WTC11 (cell line): ENCODE results near the gene CHD6. TPM values are rescaled to one million over a fixed set of nuclear protein-coding genes. Genes with fewer than 3 reads are reported as not detected.

Source experiments
- ATAC-seq: fragments of 200-7000 bp; cut with Tn5 transposase; 2 replicates; pipeline ENCODE4 v1.10.0; 2021; ENCODE audit warnings: mild to moderate bottlenecking, moderate library complexity
- CTCF ChIA-PET: fragments of 300-600 bp; sonication (Branson Sonifier 250); formaldehyde crosslinking; loops from one replicate; lab custom pipeline; 2021; ENCODE audit warnings: antibody characterized with exemption; lab: Charles Lee
- POLR2A ChIA-PET: fragments of 350-600 bp; sonication (Branson Sonifier 250); formaldehyde crosslinking; loops from one replicate; lab custom pipeline; 2021; ENCODE audit warnings: antibody characterized with exemption; lab: Charles Lee
- DNase-seq: peaks from one replicate; pipeline ENCODE4 v3.0.0; 2021; ENCODE audit warnings: low spot score
- H3K27ac Mint-ChIP-seq: 2 replicates; pipeline ENCODE4 v1.8.0; 2021; ENCODE audit warnings: mixed read lengths
- H3K27me3 Mint-ChIP-seq: 2 replicates; pipeline ENCODE4 v1.8.0; 2021; ENCODE audit warnings: low read depth, mild to moderate bottlenecking, moderate library complexity, mixed read lengths
- H3K36me3 Mint-ChIP-seq: 2 replicates; pipeline ENCODE4 v1.8.0; 2021; ENCODE audit warnings: mixed read lengths
- H3K4me1 Mint-ChIP-seq: 2 replicates; pipeline ENCODE4 v1.8.0; 2022; ENCODE audit warnings: mixed read lengths
- H3K4me3 Mint-ChIP-seq: 2 replicates; pipeline ENCODE4 v1.8.0; 2021; ENCODE audit warnings: mild to moderate bottlenecking, moderate library complexity, mixed read lengths
- H3K9me3 Mint-ChIP-seq: 2 replicates; pipeline ENCODE4 v1.8.0; 2021; ENCODE audit warnings: mixed read lengths
- CREM ChIP-seq: sonication (generic); formaldehyde crosslinking; IDR thresholded peaks from 2 replicates; pipeline ENCODE4 v1.8.1; 2022; ENCODE audit warnings: mild to moderate bottlenecking, missing genetic modification reagents, moderate library complexity
- E2F1 ChIP-seq: sonication (generic); formaldehyde crosslinking; IDR thresholded peaks from 2 replicates; pipeline ENCODE4 v1.8.0; 2022; ENCODE audit warnings: mild to moderate bottlenecking, missing genetic modification reagents
- E2F4 ChIP-seq: sonication (generic); formaldehyde crosslinking; IDR thresholded peaks from 2 replicates; pipeline ENCODE4 v1.8.1; 2022; ENCODE audit warnings: low read depth, mild to moderate bottlenecking, moderate library complexity, missing genetic modification reagents, borderline replicate concordance
- NFYB ChIP-seq: sonication (generic); formaldehyde crosslinking; conservative IDR thresholded peaks from 2 replicates; pipeline ENCODE4 v1.8.0; 2022; ENCODE audit warnings: low read depth, missing genetic modification reagents
- NR1H2 ChIP-seq: sonication (generic); formaldehyde crosslinking; IDR thresholded peaks from 2 replicates; pipeline ENCODE4 v1.9.0; 2021; ENCODE audit warnings: mild to moderate bottlenecking, moderate library complexity, missing genetic modification reagents
- PRDM15 ChIP-seq: sonication (generic); formaldehyde crosslinking; IDR thresholded peaks from 2 replicates; pipeline ENCODE4 v1.8.0; 2022; ENCODE audit warnings: missing genetic modification reagents
- SOX15 ChIP-seq: fragments of 250-450 bp; sonication (Bioruptor Pico); IDR thresholded peaks from 2 replicates; pipeline ENCODE4 v1.9.0; 2021; ENCODE audit warnings: mild to moderate bottlenecking
- USF1 ChIP-seq: sonication (generic); formaldehyde crosslinking; IDR thresholded peaks from 2 replicates; pipeline ENCODE4 v1.8.0; 2022; ENCODE audit warnings: mild to moderate bottlenecking, missing genetic modification reagents
- ZNF138 ChIP-seq: sonication (generic); formaldehyde crosslinking; conservative IDR thresholded peaks from 2 replicates; pipeline ENCODE4 v1.8.1; 2022; ENCODE audit warnings: mild to moderate bottlenecking, moderate library complexity, missing genetic modification reagents
- ZNF281 ChIP-seq: sonication (generic); formaldehyde crosslinking; IDR thresholded peaks from 2 replicates; pipeline ENCODE4 v1.8.0; 2023; ENCODE audit warnings: mild to moderate bottlenecking, missing genetic modification reagents
- ZNF317 ChIP-seq: sonication (generic); formaldehyde crosslinking; IDR thresholded peaks from 2 replicates; pipeline ENCODE4 v1.8.1; 2023; ENCODE audit warnings: low read depth, mild to moderate bottlenecking, moderate library complexity, missing genetic modification reagents, borderline replicate concordance
- ZNF425 ChIP-seq: fragments of 250-450 bp; sonication (Bioruptor Pico); conservative IDR thresholded peaks from 2 replicates; pipeline ENCODE4 v1.9.0; 2021; ENCODE audit warnings: mild to moderate bottlenecking
- ZNF512 ChIP-seq: sonication (generic); formaldehyde crosslinking; IDR thresholded peaks from 2 replicates; pipeline ENCODE4 v1.8.1; 2022; ENCODE audit warnings: missing genetic modification reagents, borderline replicate concordance
- ZNF532 ChIP-seq: fragments of 250-450 bp; sonication (Bioruptor Pico); IDR thresholded peaks from 2 replicates; pipeline ENCODE4 v1.9.0; 2021; ENCODE audit warnings: mild to moderate bottlenecking, borderline replicate concordance
- ZNF671 ChIP-seq: fragments of 250-450 bp; sonication (Bioruptor Pico); IDR thresholded peaks from 2 replicates; pipeline ENCODE4 v1.8.0; 2021; ENCODE audit warnings: mild to moderate bottlenecking
- total RNA-seq: library from RNA; stranded (reverse); gene quantifications from 3 replicates; pipeline ENCODE4 v1.2.3, GENCODE V29; 2021

The CHD6 gene
- total RNA-seq, 1 experiment from 2014 or later = 52.1 TPM

- ATAC-seq (no peak), DNase-seq (no peak)
- Mint-ChIP-seq H3K27me3 (no peaks in the 10 kb centered on the region), H3K4me3 (no peak overlapping the region), H3K36me3 (peaks cover 29% of the 10 kb centered on the region), H3K9me3 (peaks cover 11% of the 10 kb centered on the region), H3K4me1 (no peaks in the 10 kb centered on the region), H3K27ac (no peak overlapping the region; the same call in 1 of the 2 replicates)
- CTCF ChIA-PET = interaction anchor here (1.2 kb wide), 1 partner anchor 10 kb away, joined by 3 read pairs; no protein-coding TSS in a partner anchor
- POLR2A ChIA-PET = no interaction called here
- TF ChIP-seq ZNF138 (CRISPR knock-in tag) (no peak), CREM (CRISPR knock-in tag) (no peak), E2F1 (CRISPR knock-in tag) (no peak), E2F4 (CRISPR knock-in tag) (no peak), ZNF281 (CRISPR knock-in tag) (no peak), ZNF425 (CRISPR knock-in tag) (no peak), ZNF512 (CRISPR knock-in tag) (no peak), NR1H2 (CRISPR knock-in tag) (no peak), NFYB (CRISPR knock-in tag) (no peak), USF1 (CRISPR knock-in tag) (no peak), ZNF671 (no peak)
Observed at GRCh38 chr20:41534170-41534569, 84.0 kb downstream of the CHD6 start.

- no peaks in the 10 kb centered on the region for H3K27me3 Mint-ChIP-seq
- no peak for DNase-seq
- ChIA-PET POLR2A (no interaction called here), CTCF (interaction anchor here (1.2 kb wide), 1 partner anchor 10 kb away, joined by 3 read pairs; no protein-coding TSS in a partner anchor)
- no peaks in the 10 kb centered on the region for H3K4me1 Mint-ChIP-seq
- no peak overlapping the region; the same call in 1 of the 2 replicates for H3K27ac Mint-ChIP-seq
- ATAC-seq = no peak
- H3K36me3 Mint-ChIP-seq = peaks cover 23% of the 10 kb centered on the region
- peaks cover 7% of the 10 kb centered on the region for H3K9me3 Mint-ChIP-seq
- no peak overlapping the region for H3K4me3 Mint-ChIP-seq
- TF ChIP-seq SOX15 (CRISPR knock-in tag) = no peak
- TF ChIP-seq ZNF317 (CRISPR knock-in tag) = no peak
- no peak for TF ChIP-seq ZNF532
- no peak for TF ChIP-seq PRDM15
Observed at GRCh38 chr20:41533537-41534136, 84.5 kb downstream of the CHD6 start.
